B cell (primary cell): Measurements from ENCODE around the gene MCEMP1. TPM values are rescaled to one million over a fixed set of nuclear protein-coding genes. Genes with fewer than 3 reads are reported as not detected.

Experiments
- ATAC-seq: fragments of 200-7000 bp; cut with Tn5 transposase; one replicate; pipeline ENCODE4 v1.10.0; 2021; ENCODE audit warnings: low read depth, mild to moderate bottlenecking, moderate number of reproducible peaks, moderate library complexity
- CTCF ChIA-PET: fragments of 350-600 bp; sonication (Branson Sonifier 250); formaldehyde crosslinking; loops from one replicate; lab custom pipeline; 2021; ENCODE audit warnings: antibody characterized with exemption, inconsistent platforms; lab: Charles Lee
- POLR2A ChIA-PET: fragments of 350-600 bp; sonication (Branson Sonifier 250); formaldehyde crosslinking; loops from one replicate; lab custom pipeline; 2021; ENCODE audit warnings: antibody characterized with exemption; lab: Charles Lee
- DNase-seq: peaks from one replicate; pipeline ENCODE4 v3.0.0; 2013
- H2AFZ ChIP-seq: 2 replicates; pipeline ENCODE4 v1.6.1; 2012; ENCODE audit warnings: mild to moderate bottlenecking, low read depth, low read length; ENCODE audit not compliant: insufficient read depth, poor library complexity, severe bottlenecking
- H3K27ac ChIP-seq, 2 donors: 1 replicate in 1 of 2; 2 replicates in 1 of 2; pipeline ENCODE4 v1.5.1; 2012 to 2013; ENCODE audit warnings: low read length in 2 of 2, mild to moderate bottlenecking in 2 of 2, moderate library complexity in 1 of 2
- H3K27me3 ChIP-seq, 4 experiments: fragments of 200-600 bp in 1 of 4; sonication (generic) in 1 of 4; replicated peaks in 1 of 4; 1 replicate in 2 of 4; 2 replicates in 2 of 4; pipeline versions ENCODE4 v1.6.1 to v1.7.0; 2013 to 2016; ENCODE audit warnings: low read length in 3 of 4, mild to moderate bottlenecking in 2 of 4, mixed read lengths in 1 of 4, moderate library complexity in 1 of 4; ENCODE audit not compliant: insufficient read depth in 4 of 4, control insufficient read depth in 3 of 4; ENCODE audit errors: control extremely low read depth in 1 of 4
- H3K36me3 ChIP-seq, 2 experiments: replicated peaks in 1 of 2; 1 replicate in 1 of 2; 2 replicates in 1 of 2; pipeline versions ENCODE4 v1.6.1 to v1.7.1; 2013; ENCODE audit warnings: low read length in 1 of 2; ENCODE audit not compliant: insufficient read depth in 2 of 2, control insufficient read depth in 1 of 2; ENCODE audit errors: control extremely low read depth in 1 of 2, extremely low read depth in 1 of 2
- H3K4me1 ChIP-seq, 2 donors: fragments of 200-600 bp in 1 of 2; sonication (generic) in 1 of 2; 1 replicate in 1 of 2; 2 replicates in 1 of 2; pipeline versions ENCODE4 v1.5.1 to v1.6.1; 2013 to 2017; ENCODE audit warnings: low read length in 2 of 2; ENCODE audit not compliant: control insufficient read depth in 2 of 2, insufficient read depth in 2 of 2
- H3K4me2 ChIP-seq: replicated peaks from 2 replicates; pipeline ENCODE3; 2012; ENCODE audit warnings: mild to moderate bottlenecking, low read depth, low read length; ENCODE audit not compliant: poor library complexity, severe bottlenecking
- H3K4me3 ChIP-seq, 5 experiments: fragments of 200-600 bp in 1 of 5; sonication (generic) in 1 of 5; 1 replicate in 3 of 5; 2 replicates in 2 of 5; pipeline versions ENCODE4 v1.5.1 to v1.7.0; 2011 to 2016; ENCODE audit warnings: low read length in 4 of 5, mild to moderate bottlenecking in 4 of 5, low read depth in 2 of 5, control low read depth in 1 of 5, moderate library complexity in 1 of 5; ENCODE audit not compliant: insufficient read depth in 1 of 5; ENCODE audit errors: control extremely low read depth in 1 of 5, extremely low read depth in 1 of 5
- H3K79me2 ChIP-seq: fragments of 200-600 bp; sonication (generic); one replicate; pipeline ENCODE4 v1.6.0; 2016; ENCODE audit warnings: low read length; ENCODE audit not compliant: control insufficient read depth, insufficient read depth
- H3K9ac ChIP-seq: fragments of 200-600 bp; sonication (generic); 2 replicates; pipeline ENCODE4 v1.6.1; 2017; ENCODE audit warnings: mild to moderate bottlenecking, low read length, moderate library complexity
- H3K9me3 ChIP-seq, 3 donors: one replicate each; pipeline versions ENCODE4 v1.6.1 to v1.7.1; 2013; ENCODE audit warnings: low read length in 2 of 3; ENCODE audit not compliant: control insufficient read depth in 2 of 3, insufficient read depth in 1 of 3; ENCODE audit errors: control extremely low read depth in 1 of 3
- H4K20me1 ChIP-seq: 2 replicates; pipeline ENCODE4 v1.6.0; 2012; ENCODE audit warnings: mild to moderate bottlenecking, low read length; ENCODE audit not compliant: insufficient read depth, control insufficient read depth, poor library complexity, severe bottlenecking
- H3K27ac Mint-ChIP-seq: one replicate; pipeline ENCODE4 v1.8.0; 2021; ENCODE audit warnings: mixed read lengths
- H3K27me3 Mint-ChIP-seq: one replicate; pipeline ENCODE4 v1.8.0; 2021; ENCODE audit warnings: mixed read lengths
- H3K4me1 Mint-ChIP-seq: one replicate; pipeline ENCODE4 v1.8.0; 2021; ENCODE audit warnings: mixed read lengths
- H3K4me3 Mint-ChIP-seq: one replicate; pipeline ENCODE4 v1.8.0; 2021; ENCODE audit warnings: mixed read lengths
- H3K9me3 Mint-ChIP-seq: one replicate; pipeline ENCODE4 v1.8.0; 2022; ENCODE audit warnings: mixed read lengths; ENCODE audit not compliant: insufficient read depth
- CTCF ChIP-seq: fragments of 200-600 bp; IDR thresholded peaks from one replicate; pipeline ENCODE4 v1.8.0; 2022; ENCODE audit warnings: antibody characterized with exemption, mild to moderate bottlenecking
- EZH2 ChIP-seq: IDR thresholded peaks from 2 replicates; pipeline ENCODE4 v1.6.1; 2012; ENCODE audit warnings: borderline replicate concordance, low read depth, mild to moderate bottlenecking, moderate library complexity, low read length; ENCODE audit not compliant: insufficient read depth, poor library complexity, severe bottlenecking
- WGBS: methylation state at CpG from one replicate; pipeline ENCODE4 v1.1.5; 2013; ENCODE audit warnings: missing lambda C conversion rate; ENCODE audit not compliant: insufficient coverage; 5-methylcytosine and 5-hydroxymethylcytosine counted together
- intact Hi-C: fragments of 100-400 bp; cut with micrococcal nuclease; formaldehyde crosslinking; loops from one replicate; pipeline ENCODE4 v1.10.0; 2022
- polyA minus RNA-seq: library from RNA; depleted of rRNA, polyadenylated mRNA; stranded (reverse); fragments of >200 nt; gene quantifications from 2 replicates; pipeline ENCODE4 v1.2.3, GENCODE V29; 2012
- polyA plus RNA-seq: library from polyadenylated mRNA; depleted of rRNA; stranded (reverse); fragments of >200 nt; gene quantifications from 2 replicates; pipeline ENCODE4 v1.2.3, GENCODE V29; 2012
- total RNA-seq, 2 donors: library from RNA; stranded (reverse); fragments of 120-200 nt in 1 of 2; gene quantifications; 1 replicate in 1 of 2; 2 replicates in 1 of 2; pipeline versions ENCODE4 v1.2.3 to v1.2.4, GENCODE V29; 2013 to 2022

Gene MCEMP1, protein sequence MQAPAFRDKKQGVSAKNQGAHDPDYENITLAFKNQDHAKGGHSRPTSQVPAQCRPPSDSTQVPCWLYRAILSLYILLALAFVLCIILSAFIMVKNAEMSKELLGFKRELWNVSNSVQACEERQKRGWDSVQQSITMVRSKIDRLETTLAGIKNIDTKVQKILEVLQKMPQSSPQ
- total RNA-seq: not detected in 2 replicates
- total RNA-seq (2013): 0.23 TPM
- 0.57 and 1.6 TPM in 2 replicates for polyA plus RNA-seq
- polyA minus RNA-seq: 0.26 TPM in 1 of 2 replicates, not detected in the other

DNA sequence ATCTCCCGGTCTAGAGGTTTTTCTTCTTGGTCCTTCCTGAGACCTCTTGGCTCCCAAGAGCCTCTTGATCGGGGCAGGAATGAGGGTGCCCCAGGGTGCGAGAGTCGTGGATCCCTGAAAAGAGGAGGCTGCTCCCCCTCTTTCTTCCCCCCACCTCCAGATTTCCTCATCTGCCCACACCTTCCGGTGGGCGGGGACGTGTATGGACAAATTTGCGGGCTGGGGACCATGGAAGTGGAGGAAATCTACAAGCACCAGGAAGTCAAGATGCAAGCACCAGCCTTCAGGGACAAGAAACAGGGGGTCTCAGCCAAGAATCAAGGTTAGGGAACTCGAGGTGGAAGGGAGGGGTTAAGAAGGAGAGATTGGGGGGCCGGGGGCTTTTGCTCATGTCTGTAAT, at the start of gene MCEMP1:
Gene MCEMP1 (plus strand): TSS at position 237 of the 400 bp plus-strand sequence. CDS start 31 bp downstream, at position 268.
- TF ChIP-seq CTCF: no peak
- TF ChIP-seq EZH2: no peak
- H3K4me1 Mint-ChIP-seq: peaks cover 47% of the 10 kb centered on the region
- H3K4me1 ChIP-seq: peaks cover 35 to 42% of the 10 kb centered on the region in 2 donors

GRCh38 chr19:7627166-7627565, 49.7 kb upstream of the MCEMP1 start:
- CTCF ChIA-PET: interaction anchor here (0.6 kb wide), 1 partner anchor 147 kb away, joined by 3 read pairs; no protein-coding TSS in a partner anchor
- Mint-ChIP-seq H3K27ac (no peak overlapping the region), H3K4me3 (peak overlapping the region; percentile 54)

More for the DNA sequence above, at the start of gene MCEMP1:
- Histone ChIP-seq H3K9ac (peak within 1 kb of the TSS; percentile 43), H4K20me1 (peaks cover 6% of the 10 kb centered on the region), H3K79me2 (peaks cover 20% of the 10 kb centered on the region), H3K4me2 (peak within 1 kb of the TSS; percentile 75), H3K9me3 (peaks cover 0 to 12% (median 0%) of the 10 kb centered on the region in 3 donors), H3K27ac (no peak within 1 kb of the TSS), H2AFZ (no peak within 1 kb of the TSS), H3K4me3 (peak within 1 kb of the TSS in 2 of 5 experiments; percentile 3 to 20), H3K27me3 (peaks cover 0 to 40% (median 5%) of the 10 kb centered on the region in 4 experiments), H3K36me3 (no peaks in the 10 kb centered on the region)
- Mint-ChIP-seq H3K27me3 (peaks cover 30% of the 10 kb centered on the region), H3K27ac (peak within 1 kb of the TSS; percentile 61), H3K9me3 (no peaks in the 10 kb centered on the region), H3K4me3 (peak within 1 kb of the TSS; percentile 16)
- 5% methylated on average over 3 of the region's 10 CpGs for WGBS
- DNase-seq (peak; percentile 18), ATAC-seq (no peak)
- intact Hi-C loops: loop anchor here (5.0 kb wide), 1 partner anchor 580 kb away; no protein-coding TSS in a partner anchor
- CTCF ChIA-PET: interaction anchor here (0.9 to 3.9 kb wide), 8 partner anchors 23 to 575 kb away, joined by 3 to 44 read pairs (median 4); no protein-coding TSS in a partner anchor
- POLR2A ChIA-PET: interaction anchor here (1.2 kb wide), 1 partner anchor 150 kb away, joined by 3 read pairs; no protein-coding TSS in a partner anchor

More at GRCh38 chr19:7627166-7627565, 49.7 kb upstream of the MCEMP1 start:
- Histone ChIP-seq H4K20me1 (peaks cover 41% of the 10 kb centered on the region), H3K27me3 (no peaks in the 10 kb centered on the region), H3K9ac (no peak overlapping the region), H3K79me2 (peaks cover 61% of the 10 kb centered on the region), H3K9me3 (peaks cover 0 to 3% (median 0%) of the 10 kb centered on the region in 3 donors), H3K27ac (no peak overlapping the region), H3K4me3 (no peak overlapping the region), H3K36me3 (peaks cover 3 to 60% of the 10 kb centered on the region in 2 experiments), H2AFZ (no peak overlapping the region), H3K4me1 (peaks cover 19 to 31% of the 10 kb centered on the region in 2 donors), H3K4me2 (no peak overlapping the region)
- no peak for ATAC-seq
- Mint-ChIP-seq H3K9me3 (no peaks in the 10 kb centered on the region), H3K4me1 (peaks cover 40% of the 10 kb centered on the region), H3K27me3 (no peaks in the 10 kb centered on the region)
- DNase-seq: no peak
- 96% methylated on average over 24 of the region's 24 CpGs for WGBS
- POLR2A ChIA-PET: interaction anchor here (1.5 kb wide), 1 partner anchor 9 kb away, joined by 3 read pairs; no protein-coding TSS in a partner anchor
- intact Hi-C loops: no loop called here
- no peak for TF ChIP-seq EZH2
- TF ChIP-seq CTCF: no peak
